Measurements from ENCODE around the gene DTNB.
"Not testable (repeated sequence)": the region's sequence is repeated elsewhere in the genome, so short reads cannot be mapped to it uniquely, and the experiment has no call there.

Gene DTNB

DNA sequence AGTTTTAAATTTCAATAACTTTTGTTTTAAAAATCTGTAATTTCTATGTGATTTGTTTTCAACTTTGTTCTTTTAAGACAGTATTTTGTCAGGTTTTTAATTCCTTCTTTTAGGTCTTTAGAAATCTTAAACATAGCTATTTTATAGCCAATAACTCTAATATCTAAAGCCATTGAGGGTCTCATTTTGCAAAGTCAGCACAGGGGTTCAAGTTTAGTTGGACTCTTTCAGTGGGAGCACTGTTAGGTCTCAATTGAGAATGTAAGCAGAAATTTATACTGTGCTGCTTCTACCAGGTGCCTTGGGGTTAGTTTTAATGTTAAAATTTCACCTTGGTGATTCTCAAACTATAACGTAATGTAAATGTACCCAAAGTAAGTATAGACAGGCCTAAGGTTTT, 226.4 kb downstream of the DTNB start:
- no peak for DNase-seq

DNA sequence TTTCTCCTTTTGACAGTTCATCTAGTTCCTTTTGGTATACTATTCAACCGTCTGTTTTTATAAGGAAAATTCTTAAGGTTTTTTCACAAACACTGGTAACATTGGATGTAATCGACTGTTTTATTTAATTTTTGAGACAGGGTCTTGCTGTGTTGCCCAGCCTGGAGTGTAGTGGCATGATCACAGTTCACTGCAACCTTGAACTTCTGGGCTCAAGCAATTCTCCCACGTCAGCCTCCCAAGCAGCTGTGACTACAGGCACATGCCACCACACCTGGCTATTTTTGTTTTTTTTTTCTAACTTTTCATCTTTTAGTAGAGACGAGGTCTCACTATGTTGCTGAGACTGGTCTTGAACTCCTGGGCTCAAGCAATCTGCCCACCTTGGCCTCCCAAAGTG, 227.3 kb downstream of the DTNB start:
- DNase-seq, result no peak

- DNase-seq, result no peak
These were observed 227.9 kb downstream of the DTNB start for GRCh38 chr2:25445464-25445863.

- DNase-seq, result no peak
These were observed 228.6 kb downstream of the DTNB start for GRCh38 chr2:25444608-25445270.

DNA sequence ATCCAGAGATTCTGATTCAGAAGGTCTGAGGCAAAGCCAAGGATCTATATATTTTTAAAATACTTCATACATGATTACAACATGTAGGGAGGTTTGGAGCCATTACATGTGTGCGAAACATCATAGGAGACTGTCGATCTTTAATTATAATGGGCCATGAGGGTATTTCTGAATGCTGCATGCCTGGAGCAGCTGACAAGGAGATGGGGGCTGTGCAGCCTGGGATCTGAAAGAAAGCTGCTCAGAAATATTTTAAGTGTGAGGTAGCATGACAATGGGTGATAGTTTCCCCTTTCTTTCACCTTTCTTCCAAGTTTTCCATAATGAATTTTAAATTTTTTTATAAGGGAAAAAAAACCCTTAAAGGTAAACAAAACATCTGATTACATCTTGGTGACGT, 229.6 kb downstream of the DTNB start:
- no peak for DNase-seq

- no peak for DNase-seq
These were observed 232.0 kb downstream of the DTNB start for GRCh38 chr2:25441353-25441752.

- no peak for DNase-seq
These were observed 234.6 kb downstream of the DTNB start for GRCh38 chr2:25438793-25439192.

GRCh38 chr2:25437881-25438662, 235.3 kb downstream of the DTNB start:
- DNase-seq, result no peak

GRCh38 chr2:25435421-25435820, 238.0 kb downstream of the DTNB start:
- DNase-seq, result no peak

GRCh38 chr2:25431604-25432003, 241.8 kb downstream of the DTNB start:
- no peak for DNase-seq

DNA sequence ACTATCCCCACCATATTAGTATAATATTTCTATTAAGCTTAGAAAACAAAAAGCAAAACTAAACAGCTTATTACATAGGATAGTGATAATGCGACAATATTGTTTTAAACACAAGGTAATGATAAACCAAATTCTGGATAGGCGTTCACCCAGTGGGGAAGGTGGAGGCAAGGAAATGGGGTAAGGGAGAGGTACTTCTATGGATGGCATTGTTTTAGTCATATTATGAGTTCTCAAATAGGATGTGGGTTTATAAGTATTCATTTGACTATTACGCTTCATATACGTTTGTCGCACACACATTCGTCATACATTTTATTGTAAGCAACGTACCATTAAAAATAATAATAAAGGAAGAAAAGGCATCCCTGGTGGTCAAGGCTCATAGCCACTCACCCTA, 242.8 kb downstream of the DTNB start:
- no peak for DNase-seq

GRCh38 chr2:25426326-25426725, 247.1 kb downstream of the DTNB start:
- no peak for DNase-seq

DNA sequence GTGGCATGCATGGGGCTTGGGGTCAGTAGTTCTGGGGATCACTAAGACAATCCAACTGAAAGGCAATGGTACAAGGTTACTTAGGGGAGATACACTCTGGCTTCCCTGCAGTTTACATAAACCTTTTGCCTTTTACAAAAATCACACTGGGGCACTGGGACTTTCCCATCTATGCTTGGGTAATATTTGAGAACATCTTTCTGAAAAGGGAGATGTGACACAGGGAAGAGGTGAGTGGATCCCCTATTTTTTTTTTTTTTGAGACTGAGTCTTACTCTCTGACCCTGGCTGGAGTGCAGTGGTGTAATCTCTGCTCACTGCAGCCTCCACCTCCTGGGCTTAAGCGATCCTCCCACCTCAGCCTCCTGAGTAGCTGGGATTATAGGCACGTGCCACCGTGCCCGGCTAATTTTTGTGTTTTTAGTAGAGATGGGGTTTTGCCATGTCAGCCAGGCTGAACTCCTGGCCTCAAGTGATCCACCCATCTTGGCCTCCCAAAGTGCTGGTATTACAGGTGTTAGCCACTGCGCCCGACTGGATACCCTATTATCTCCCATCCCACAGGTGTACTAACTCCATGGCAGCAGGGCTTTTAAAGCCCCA, 248.8 kb downstream of the DTNB start:
- DNase-seq, result no peak

DNA sequence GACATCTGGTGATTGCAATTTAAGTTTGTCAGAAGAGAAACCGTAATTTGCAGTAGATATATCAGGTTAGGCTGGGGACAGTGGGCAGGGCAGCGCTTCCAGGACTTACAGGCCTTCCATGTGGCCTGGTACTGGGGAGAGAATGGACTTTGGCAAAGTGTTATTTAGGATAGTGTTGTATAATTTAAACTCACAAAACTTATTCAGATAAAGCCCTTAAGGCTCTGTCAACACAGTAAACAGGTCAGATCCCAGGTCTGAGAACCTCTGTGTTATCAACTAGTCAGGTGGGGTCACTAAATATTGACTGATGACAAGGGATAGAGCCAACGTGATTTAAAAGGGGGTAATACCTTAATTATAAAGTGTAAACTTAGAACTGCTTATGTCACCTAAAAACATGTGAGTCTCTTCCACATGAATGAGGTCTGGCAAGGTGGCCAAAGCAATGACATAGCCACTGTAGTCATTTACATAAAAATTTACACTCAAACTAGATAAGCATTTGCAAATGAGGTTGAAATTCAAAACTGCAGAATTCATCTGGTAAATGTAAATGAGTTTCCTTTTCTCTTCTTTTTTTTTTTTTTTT, 251.5 kb downstream of the DTNB start:
- DNase-seq, result no peak

GRCh38 chr2:25421289-25421688, 252.1 kb downstream of the DTNB start:
- no peak for DNase-seq

DNA sequence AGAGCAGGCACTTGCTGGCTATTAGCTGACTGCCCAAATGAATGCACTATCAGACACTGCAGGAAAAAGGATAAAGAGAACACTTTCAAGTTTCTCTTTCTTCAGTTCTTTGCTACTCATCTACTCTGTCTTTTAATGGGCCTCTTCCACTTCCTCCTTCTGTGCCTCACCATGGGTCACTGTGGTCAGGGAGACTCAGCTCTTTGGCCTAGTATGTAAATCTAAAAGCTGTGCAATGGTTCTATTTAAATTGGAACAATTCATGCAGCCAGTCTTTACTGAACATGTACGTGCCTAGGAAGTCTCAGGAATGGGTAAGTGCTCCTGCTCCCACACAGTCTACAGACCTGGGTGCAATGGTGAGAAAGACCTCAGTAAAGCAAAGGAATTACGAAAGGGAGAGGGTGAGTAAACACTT, 252.5 kb downstream of the DTNB start:
- DNase-seq, result no peak

- DNase-seq, result no peak
These were observed 253.6 kb downstream of the DTNB start for GRCh38 chr2:25419678-25420242.

GRCh38 chr2:25418944-25419677, 254.3 kb downstream of the DTNB start:
- DNase-seq, result no peak

DNA sequence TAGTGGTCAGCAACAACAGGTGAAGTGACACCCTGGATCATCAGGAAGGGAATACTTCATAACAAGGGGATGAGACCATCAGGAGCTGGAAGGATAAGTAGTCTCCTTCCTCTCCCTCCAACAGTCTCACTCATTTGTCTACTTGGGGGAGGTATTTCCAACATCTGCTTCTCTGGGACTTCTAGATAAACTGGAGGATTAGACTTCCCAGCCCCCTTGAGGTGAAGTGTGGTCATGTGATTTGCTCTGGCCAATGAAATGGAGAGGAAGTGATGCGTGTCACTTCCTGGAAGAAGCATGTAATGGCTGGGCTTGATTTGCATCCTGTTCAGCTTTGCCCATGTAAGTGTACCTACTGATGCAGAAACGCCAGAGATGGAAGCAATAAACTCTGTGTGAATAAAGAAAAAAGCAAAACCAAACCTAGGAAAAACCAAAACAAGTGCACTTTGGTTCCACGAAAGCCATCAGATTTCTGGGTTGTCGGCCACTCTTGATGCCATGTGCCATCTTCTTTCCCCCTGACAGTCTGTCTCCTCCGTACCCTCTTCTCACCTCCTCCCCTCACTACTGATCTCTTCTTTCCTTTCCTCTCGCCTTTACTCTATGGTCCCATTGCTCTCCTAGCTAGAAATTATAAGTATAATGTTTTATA, 255.5 kb downstream of the DTNB start:
- DNase-seq, result no peak

DNA sequence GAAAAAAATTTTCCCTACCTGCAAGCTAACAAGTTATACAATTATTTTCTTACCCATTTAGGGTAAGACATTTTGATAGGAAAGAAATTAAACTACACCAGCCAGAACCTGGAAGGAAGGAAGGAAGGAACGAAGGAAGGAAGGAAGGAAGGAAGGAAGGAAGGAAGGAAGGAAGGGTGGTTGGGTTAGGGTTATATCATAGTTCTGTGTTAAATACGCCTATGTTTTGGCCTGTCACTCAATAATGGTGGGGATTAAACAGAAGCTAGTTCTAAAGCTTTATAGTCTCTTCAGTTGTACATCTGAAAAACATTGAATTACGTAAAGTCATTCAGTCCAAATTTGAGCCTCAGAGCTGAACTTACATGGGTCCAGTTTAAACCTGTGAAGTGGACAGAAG, 256.7 kb downstream of the DTNB start:
- DNase-seq, result no peak

GRCh38 chr2:25414781-25415180, 258.6 kb downstream of the DTNB start:
- DNase-seq, result no peak

DNA sequence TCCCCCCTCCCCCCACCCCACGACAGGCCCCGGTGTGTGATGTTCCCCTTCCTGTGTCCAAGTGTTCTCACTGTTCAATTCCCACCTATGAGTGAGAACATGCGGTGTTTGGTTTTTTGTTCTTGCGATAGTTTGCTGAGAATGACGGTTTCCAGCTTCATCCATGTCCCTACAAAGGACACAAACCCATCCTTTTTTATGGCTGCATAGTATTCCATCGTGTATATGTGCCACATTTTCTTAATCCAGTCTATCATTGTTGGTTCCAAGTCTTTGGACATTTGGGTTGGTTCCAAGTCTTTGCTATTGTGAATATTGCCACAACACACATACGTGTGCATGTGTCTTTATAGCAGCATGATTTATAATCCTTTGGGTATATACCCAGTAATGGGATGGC, 260.0 kb downstream of the DTNB start:
- not testable (repeated sequence) for DNase-seq

Data from NCI-H446 treated with DMSO at 0.1 percent for 48 hours (cell line).